DMS153 treated with DMSO at 0.1 percent for 48 hours (cell line): ENCODE results near the gene MCTP1.

Experiments
- DNase-seq: peaks from one replicate; lab custom pipeline; 2025; ENCODE audit not compliant: unreplicated experiment; lab: John Stamatoyannopoulos, UW

The MCTP1 gene

GRCh38 chr5:95124731-95125130 lies 160.2 kb downstream of the MCTP1 start:
- no peak for DNase-seq

DNA sequence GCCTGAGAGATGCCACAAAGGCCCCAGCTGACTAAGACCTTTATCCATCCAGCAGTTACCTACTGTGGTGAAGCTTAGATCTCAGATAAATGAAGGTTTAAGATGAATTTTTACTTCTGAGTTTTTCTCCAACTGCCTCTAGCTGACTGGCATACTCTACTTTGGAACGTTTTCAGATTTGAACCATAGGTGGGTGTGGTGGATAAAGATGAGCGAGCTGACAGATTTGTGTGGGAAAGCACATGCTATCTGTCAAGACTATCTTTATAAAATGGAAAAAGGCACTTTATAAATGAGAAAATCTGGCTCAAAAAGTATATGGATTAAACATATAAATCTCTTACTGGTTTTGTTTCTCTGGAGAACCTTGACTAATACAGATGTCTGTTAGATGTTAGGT lies 160.8 kb downstream of the MCTP1 start:
- no peak for DNase-seq

- DNase-seq = no peak
Measured at GRCh38 chr5:95114902-95115301, 170.0 kb downstream of the MCTP1 start.

GRCh38 chr5:95114305-95114704 lies 170.6 kb downstream of the MCTP1 start:
- no peak for DNase-seq

DNA sequence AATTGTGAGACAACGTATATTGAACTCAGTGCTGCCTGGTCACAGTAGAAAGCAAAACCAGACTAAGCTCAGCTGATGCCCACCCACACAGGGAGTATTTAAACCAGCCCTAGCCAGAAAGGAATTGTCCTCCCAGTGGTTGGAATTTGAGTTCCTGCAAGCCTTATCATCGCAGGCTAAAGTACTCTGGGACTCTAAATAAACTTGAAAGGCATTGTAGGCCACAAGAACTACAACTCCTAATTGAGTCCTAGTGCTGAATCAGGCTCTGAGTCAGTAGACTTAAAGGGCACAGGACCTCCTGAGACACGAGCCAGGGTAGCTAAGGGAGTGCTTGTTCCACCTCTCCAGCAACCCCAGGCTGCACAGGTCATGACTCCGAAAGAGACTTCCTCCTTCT lies 171.4 kb downstream of the MCTP1 start:
- DNase-seq = no peak

GRCh38 chr5:95111141-95111540 lies 173.8 kb downstream of the MCTP1 start:
- DNase-seq = no peak

- no peak for DNase-seq
Measured at GRCh38 chr5:95110118-95110517, 174.8 kb downstream of the MCTP1 start.

- no peak for DNase-seq
Measured at GRCh38 chr5:95107138-95107537, 177.8 kb downstream of the MCTP1 start.

DNA sequence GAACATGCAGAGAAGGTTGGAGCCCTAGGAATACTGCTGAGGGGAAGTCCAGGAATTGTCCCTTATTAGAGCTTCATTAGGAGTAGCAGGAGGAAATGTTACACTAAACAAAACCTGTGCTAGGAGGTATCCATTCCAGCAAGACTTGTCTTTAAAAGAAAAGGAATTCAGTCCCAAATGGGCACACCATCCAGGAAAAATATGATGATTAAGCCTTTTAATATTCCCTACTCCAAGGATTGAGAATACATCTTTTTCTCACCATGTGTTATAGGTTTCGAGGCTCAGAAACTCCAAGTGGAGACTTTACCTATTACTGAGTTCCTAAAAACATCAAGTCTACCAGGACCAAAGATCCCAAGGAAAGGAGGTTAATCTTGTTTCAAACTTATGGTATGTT lies 179.3 kb downstream of the MCTP1 start:
- DNase-seq = no peak

GRCh38 chr5:95102687-95103086 lies 182.2 kb downstream of the MCTP1 start:
- no peak for DNase-seq

GRCh38 chr5:95102080-95102479 lies 182.8 kb downstream of the MCTP1 start:
- no peak for DNase-seq

DNA sequence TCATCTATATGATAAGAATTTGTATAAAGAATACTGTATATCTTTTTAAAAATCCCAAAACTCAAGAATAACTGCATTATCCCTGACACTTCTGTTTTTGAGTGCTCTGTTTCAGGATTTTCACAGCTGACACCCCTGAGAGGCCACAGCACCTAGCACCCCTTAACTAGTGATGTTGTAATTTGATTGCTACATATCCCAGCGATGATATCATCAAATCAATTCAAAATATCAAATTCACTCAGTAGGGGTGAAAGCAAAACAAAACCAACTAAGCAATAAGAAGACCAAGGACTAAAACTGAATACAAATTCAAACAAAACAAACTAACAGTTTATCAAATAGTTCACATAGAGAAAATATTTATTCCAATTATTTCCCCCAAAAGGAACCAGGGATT lies 184.3 kb downstream of the MCTP1 start:
- DNase-seq = no peak

GRCh38 chr5:95098012-95098411 lies 186.9 kb downstream of the MCTP1 start:
- DNase-seq = no peak

- no peak for DNase-seq
Measured at GRCh38 chr5:95093211-95093610, 191.7 kb downstream of the MCTP1 start.

DNA sequence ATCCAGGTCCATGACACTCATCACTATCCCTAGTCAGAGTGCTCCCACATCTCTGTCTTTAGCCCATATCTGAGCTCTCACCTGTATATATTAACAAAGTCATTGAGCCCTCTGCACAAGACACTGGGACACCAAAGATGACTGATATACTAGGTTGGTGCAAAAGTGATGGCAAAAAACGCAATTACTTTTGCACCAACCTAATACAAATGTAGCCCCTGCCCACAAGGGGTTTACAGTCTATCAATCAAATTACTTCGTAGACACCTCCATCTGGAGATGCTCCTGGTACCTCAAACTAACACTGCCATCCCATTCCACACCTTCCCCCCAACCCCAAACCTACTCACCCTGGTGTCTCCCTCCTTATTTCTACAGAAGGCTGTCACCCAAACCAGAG lies 194.1 kb downstream of the MCTP1 start:
- no peak for DNase-seq

DNA sequence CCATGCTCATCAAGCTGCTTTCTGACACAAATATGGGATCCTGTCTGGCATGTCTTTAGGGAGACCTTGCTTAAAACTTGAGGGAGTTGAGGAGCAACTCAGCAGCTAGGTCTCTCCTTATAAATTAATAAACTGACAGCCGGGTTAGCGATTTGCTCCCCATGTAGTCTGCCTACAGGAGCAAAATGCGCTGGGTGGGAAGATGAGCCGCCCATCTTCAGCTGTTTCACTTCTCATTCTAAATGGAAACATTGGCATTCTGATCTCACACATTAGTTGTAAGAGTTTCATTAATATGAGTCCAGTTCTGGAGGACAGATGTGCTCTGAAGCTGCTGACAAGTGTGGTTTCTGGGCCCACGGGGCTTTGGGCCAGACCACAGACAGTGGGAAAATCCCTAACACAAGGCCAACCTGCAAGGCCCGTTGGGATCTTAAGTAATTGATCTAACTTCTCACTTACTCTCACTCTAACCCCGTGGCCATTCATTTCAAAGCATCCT lies 197.0 kb downstream of the MCTP1 start:
- no peak for DNase-seq

DNA sequence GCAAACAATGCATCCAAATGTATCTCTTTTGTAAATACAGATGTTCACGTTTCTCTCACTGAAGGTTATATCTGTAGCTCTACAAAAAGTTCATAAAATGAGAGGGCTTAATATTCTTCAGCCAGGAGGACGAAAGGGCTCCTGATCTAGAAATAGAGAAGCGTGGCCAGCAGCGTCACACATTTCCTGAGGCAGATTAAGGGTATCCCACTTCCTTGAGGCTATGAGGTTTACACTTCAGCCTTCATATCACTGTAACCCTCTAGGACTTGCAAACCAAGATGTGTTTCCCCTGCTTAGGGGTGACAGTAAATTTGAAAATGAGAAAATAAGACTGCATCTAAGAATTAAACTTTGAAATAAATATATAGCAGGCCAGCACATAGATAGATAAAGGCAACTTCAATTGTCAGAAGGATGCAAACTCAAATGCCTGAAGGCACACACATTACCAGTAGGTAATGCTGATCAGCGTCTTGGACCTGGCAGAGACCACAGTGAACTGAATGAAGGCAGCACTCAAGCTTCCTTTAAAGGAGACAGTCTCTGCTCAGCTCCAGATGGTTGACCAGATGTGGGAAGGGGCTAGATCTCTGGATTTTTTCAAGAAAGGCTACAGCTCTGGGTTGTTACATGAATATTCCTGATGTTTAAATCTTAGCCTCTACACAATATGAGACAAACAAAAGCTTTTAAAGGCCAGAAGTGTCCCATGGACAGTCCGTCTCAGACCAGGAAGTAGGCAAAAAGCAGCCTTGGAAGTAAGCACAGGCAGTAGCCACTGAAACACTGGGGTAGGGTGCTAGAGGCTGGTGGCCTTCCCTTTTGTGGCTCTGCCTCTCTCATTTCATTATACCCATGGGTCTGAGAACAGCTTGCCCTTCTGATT lies 197.7 kb downstream of the MCTP1 start:
- no peak for DNase-seq

GRCh38 chr5:95084757-95085156 lies 200.1 kb downstream of the MCTP1 start:
- no peak for DNase-seq

DNA sequence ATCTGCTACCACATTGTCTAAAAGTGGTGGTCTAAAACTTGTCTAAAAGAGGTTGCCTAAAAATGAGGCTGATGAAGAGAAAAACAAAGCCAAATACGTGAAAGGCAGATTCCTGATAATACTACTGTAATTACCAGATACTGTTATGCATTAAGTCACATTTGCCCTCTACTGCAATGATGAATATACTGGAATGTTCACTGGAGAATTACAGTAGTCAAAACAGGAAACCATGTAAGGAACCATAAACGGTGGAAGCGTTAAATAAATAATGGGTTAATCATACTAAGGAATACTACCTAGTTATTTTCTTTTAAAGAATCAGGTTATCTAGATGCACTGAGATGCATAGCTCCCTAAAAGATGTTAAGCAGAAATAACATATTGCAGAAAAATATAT lies 201.3 kb downstream of the MCTP1 start:
- no peak for DNase-seq

DNA sequence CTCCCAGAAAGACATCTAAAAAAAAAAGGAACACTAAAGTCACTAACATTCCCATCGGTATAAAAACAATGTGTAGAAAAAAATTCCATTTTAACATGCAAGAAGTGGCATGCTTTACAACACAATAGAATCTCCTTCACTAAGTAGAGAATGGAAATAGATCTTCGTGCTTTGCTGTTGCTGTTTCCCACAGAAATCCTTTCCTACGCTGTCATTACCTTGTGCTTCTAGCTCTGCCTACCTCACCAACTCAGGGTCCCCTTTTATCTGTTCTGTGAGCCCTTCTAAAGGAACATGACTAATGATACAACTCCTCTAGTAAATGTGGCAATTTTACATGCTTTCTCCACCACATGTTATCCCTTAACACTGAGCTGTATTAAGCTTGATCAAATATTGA lies 202.9 kb downstream of the MCTP1 start:
- DNase-seq = no peak

DNA sequence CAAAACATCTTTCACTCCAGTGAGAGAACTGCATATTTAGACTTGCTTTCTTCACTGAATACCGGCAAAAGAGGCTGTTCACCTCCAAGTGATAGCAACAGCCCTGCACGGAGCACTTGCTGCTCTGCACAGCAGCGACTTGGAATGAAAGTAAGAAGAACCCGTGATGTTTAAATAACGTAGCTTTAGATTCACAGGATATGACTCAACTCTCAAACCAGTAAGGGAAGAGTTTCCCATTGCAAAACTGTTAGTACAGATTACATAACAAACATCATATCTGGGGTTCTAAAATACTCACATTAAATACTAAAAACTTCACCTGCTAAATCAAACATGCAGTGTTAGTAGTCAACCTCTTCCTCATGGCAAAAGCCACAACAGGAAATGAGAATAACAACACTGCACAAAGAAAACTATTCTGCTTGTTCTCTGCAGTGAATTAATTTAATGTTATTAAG lies 203.4 kb downstream of the MCTP1 start:
- no peak for DNase-seq

DNA sequence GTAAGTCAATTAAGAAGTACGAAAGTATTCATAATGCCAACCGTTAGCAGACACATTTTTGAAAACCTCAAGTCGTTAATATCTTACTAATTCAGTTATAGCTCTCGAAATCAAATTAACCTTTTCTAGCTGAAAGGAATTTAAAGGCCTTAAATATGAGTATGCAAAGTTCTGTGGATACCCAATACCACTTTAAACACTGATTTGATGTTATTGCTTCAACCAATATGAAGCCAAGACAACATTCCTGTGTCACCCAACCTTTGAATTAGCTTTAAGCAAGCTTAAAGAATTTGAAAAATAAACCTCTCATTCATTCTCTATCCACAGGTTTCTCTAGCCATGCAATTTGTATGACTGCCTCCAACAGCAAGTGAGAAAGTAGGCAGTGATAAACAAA lies 204.5 kb downstream of the MCTP1 start:
- no peak for DNase-seq

- DNase-seq = no peak
Measured at GRCh38 chr5:95080030-95080429, 204.9 kb downstream of the MCTP1 start.
